ENCODE data around the gene DAGLA.

The DAGLA gene

DNA sequence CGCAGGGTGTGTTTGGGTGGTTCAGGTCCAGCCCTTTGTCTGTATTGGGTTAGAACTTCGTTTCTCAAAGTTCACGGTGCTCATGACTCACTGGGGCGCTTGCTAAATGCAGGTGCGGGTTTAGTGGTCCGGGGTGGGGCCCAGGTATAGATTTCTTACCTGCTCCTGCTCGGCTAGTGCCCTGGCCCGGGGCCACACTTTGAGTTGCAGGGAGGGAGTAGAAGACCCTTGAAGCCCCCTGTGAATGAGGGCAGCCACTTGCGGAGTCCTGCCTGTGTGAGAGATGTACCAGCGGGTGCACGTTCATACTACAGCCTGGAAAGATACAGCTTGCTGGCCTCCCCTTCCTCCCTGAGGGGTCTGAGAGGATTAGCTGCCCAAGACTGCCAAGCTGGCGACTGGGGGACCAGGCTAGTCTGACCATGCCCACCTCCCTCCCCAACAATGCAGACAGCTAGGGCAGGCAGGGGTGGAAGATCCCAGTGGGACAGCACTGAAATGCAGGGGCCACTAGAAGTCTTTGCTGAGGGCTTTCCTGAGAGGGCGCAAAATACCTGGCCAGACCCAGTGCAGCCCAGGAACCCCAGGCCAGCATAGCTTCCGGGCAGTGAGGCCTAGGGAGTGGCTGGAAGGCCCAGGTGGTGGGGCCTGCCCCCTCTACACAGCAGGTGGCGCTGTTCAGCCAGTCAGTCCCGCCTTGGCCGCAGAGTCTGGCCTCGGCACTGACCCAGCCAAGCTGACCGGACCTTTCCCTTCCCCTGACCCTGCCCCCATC, 67.2 kb downstream of the DAGLA start:
- DNase-seq (ENCODE audit: low read depth), result no peak

DNA sequence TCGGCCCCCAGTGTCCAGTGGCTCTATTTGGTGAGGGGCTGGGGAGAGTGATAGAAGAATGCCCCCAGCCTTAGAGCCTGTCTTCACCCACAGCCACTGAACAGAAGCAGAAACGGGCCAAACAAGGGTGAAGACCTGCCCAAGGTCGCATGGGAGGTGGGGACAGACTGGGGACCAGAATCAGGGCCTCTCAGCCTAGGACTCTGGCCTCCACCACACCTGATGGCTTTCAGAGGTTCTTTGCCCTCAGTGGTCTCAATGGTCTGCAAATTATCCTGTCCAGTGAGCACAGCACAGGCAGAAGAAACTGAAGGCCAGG, 67.7 kb downstream of the DAGLA start:
- no peak for DNase-seq (ENCODE audit: low read depth)

GRCh38 chr11:61749591-61750217, 69.5 kb downstream of the DAGLA start:
- DNase-seq (ENCODE audit: low read depth), result no peak

GRCh38 chr11:61750631-61751273, 70.6 kb downstream of the DAGLA start:
- no peak for DNase-seq (ENCODE audit: low read depth)

DNA sequence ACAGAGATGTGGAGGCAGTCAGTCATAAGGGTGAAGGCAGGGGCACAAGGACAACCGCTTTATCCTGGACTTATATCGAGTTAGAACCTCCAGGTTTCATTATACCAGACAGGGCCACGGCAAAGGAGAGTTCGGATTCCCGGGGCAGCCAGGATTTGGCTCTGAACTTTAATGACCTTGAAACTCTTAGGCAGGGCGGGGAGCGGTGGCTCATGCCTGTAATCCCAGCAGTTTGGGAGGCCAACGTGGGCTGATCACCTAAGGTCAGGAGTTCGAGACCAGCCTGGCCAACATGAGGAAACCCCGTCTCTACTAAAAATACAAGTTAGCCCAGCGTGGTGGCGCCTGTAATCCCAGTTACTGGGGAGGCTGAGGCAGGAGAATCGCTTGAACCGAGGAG, 71.2 kb downstream of the DAGLA start:
- no peak for DNase-seq (ENCODE audit: low read depth)

GRCh38 chr11:61752117-61752924, 72.1 kb downstream of the DAGLA start, which contains the start of gene MYRF:
Gene MYRF, plus strand, starts transcription at chr11:61752636. Its CDS starts 109 bp downstream, at chr11:61752745.
- peak; percentile 30 for DNase-seq (ENCODE audit: low read depth)

DNA sequence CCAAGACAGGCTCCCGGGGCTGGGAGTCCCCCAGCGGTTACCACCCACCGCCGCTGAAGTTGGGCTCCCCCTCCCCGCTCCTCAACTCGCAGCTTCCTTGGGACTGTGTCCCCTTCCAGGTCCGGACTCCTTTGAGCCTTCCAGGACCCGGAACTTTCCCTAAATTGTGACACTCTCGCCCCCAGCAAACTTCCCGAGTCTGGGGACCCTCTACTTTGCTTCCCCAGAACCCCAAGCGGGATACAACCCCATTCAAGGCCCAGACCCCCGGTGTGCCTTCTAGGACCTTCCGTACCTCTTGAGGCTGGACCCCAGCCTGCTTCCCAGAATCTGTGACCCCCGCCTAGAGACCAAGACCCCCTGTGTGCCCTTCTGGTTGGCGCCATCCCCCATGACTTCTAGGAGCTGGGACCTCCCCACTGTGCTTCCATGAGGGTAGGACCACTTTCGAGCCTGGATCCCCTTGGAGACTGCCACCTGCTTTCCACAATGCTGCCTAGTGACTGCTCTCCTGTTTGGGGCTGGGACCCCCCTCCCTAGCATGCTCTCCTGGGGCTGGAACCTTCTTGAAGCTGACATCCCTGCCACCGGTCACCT, 72.8 kb downstream of the DAGLA start:
- no peak for DNase-seq (ENCODE audit: low read depth)

DNA sequence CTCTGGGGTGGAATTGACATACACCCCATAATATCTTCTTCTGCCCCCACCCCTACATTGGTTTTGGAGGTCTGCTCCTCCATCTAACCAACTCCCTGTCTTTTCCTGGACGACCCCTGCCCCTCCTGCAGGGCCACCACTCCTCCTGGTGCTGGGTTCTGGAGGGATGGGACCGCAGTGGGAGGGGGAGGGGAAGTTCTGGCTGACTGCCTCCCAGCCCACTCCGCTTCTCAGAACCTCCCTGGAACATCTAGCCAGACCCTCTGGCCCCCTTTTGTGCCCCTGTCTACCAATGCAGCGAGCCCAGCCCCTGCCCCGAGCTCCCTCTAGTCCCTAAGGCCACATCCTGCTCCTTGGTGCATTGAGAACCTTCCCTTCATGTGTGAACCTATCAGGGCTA, 73.5 kb downstream of the DAGLA start:
- no peak for DNase-seq (ENCODE audit: low read depth)

GRCh38 chr11:61754534-61755482, 74.6 kb downstream of the DAGLA start:
- DNase-seq (ENCODE audit: low read depth), result no peak

DNA sequence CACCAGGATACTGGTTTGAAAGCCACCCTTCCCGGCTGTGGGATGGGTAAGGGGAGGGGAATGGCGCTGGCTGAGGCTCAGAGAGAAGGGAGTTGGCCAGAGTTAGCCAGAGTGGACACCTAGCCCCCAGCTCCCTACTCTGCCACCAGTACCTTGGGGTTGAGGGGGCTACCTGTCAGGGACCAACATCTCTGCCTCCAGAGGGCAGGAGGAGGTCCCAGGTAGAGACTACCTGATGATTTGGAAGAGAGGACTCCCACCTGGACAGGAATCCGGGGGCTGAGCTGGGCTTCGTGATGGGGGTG, 75.9 kb downstream of the DAGLA start:
- no peak for DNase-seq (ENCODE audit: low read depth)

DNA sequence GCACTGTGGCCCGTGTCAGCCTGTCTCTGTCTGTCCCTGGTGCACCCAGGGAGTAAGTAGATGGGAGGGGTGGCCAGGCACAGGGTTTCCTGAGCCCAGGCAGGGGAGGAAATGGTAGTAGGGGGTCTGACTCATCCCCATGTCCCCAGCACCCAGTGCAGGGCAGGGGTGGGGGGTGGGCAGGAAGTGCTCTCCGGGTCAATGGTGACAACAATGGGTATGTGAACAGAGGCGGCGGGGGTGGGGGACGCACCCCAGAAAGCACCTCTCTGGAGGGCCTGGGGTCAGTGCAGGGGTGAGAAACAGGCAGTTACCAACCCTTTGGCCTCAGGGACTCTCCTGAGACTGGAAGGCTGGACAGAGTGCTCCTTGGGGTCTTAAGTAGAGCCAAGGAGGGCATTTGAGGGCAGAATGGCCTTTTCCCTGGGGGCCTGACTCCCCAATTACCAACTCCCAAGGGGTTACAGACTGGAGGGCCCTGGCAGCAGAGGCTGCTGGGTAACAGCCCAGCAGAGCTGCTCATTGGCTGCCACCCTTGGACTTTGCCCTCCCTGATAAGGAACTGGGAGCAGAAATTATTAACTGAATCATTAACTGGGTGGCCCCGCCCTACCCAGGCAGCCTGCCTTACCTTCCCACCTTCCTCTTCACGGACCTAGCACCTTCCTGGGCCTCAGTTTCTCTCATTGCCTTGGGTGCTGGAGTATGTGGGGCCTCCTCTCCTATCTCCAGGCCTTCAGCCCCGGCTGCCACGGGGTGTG, 76.4 kb downstream of the DAGLA start:
- no peak for DNase-seq (ENCODE audit: low read depth)

DNA sequence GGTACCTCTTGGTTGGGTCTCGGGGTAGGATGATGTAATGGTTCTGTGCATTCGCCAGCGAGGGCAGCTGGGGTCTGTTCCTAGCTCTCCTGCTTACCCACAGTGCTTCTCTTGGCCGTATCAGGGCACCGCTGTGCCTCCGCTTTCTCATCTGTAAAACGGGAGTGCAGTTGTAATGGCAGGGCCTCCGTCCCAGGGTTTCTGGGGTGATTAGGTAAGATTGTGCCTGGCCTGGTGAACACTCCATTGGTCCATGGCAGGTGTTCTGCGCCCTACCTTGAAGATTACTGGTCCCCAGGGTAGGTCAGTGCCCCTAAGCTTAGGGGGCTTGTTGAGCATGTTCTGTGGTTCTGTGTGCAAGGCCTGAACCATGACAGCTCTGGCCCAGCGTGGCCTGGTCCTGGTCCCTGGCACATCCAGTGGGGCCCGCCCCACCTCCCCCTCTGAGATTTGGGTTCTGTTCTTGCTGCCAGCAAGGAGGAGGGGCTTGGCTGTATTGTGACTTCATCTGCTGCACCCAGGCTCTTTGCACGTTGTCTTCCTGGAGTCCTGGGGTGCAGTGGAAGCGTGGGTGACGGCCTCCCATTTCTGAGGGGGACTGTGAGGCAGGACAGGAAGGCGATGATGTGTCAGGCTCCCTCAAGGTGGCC, 77.1 kb downstream of the DAGLA start:
- DNase-seq (ENCODE audit: low read depth), result no peak

DNA sequence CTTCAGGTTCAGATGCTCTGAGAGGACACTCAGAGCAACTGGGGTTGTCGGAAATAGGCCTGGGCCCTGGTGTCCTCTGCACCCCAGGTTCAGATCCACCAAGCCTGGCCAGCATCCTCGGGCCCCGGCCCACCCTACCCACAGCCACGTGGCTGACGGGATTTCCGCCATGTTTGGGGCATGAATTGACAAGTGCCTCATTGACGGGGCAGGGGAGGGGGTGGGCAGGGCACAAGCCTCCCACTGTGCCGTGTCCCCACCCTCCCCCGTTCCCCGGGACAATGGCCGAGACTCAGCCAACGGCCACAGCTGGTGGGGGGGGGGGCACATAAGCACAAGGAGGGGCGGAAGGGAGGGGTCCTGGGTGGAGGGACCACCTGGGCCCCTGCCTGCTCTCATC, 80.8 kb downstream of the DAGLA start:
- DNase-seq (ENCODE audit: low read depth), result no peak

DNA sequence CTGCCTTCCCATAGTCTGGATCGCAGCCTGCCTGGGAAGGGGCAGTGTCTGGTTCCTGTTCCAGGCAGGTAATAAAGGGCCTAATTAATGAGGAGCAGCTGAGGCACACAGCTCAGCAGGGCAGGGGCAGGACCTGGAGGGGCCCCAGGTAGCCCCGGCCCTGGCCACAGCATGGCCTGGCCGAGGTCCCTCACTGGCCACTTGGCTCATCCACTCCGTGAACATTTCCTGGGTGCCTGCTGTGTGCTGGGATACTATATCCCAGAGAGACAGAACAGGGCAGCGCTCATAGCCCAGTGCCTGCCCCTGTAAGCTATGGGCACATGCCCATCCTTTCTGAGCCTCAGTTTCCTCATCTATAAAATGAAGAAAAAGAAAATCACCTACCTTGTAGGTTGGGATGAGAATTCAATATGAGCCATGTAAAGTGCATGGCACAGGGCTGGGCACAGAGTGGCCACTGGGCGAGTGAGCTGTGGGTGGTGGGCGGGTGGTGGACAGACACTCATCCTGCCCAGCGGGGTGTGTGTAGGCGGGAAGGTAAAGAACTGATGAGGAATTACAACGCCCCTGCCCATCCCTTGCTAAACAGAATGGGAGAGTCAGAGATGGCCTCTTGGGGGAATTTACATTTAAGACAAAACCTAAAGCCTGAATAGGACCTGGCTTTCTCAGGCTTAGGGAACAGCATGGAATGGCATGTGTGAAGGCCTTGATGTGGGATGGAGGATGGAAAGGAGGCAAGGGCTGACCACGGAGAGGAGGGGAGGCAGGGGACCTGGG, 81.4 kb downstream of the DAGLA start:
- no peak for DNase-seq (ENCODE audit: low read depth)

DNA sequence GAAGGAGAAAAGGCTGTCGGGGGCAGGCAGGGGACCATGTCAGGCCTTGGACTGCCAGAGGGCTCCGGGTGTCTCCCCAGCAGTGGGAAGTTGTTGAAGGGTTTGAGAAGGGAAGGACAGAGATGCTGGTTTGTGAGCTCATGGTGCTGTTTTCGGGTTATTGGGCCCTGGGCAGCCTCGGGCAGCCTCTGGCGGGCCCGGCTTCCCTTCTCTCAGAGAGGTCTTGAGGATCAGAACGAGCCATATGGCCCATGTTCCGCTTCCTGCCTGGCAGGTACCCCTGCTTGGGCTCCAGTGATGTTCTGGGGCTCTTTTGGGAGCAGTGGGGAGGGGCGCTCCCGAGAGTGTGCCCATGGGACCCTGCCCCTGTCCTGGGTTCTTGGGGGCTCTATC, 82.0 kb downstream of the DAGLA start:
- no peak for DNase-seq (ENCODE audit: low read depth)

- DNase-seq (ENCODE audit: low read depth), result no peak
Measured at GRCh38 chr11:61762798-61763197, 82.6 kb downstream of the DAGLA start.

DNA sequence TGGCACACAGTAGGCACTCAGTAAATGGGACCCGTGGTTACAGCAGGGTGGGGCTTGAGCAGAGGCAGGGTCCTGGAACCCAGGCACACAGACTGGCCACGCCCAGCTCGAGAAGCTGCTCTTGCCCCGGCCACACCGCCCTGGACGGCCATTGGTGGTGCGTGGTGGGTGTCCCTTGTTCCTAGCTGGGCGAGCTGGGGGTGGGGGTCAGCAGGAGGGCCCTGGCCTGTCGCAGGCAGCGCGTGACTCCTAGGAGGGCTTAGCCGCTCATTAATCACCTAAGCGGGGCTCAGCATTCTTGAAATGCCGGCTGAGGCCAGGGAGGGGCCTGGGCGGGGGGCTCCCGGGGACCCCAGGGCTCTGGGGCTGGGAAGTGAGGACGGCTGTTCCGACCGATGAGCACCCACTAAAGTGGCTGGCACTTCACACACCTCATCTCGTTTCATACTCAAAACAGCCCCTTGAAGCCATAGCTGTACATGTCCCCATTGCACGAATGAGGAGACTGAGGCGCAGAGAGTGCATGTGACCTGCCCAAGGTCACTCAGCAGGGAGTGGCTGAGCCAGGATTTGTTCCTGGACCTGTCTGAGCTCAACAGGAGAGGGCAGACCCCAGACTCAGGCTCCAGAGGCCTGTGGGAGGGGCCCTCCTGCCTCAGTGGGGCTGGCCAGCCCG, 83.9 kb downstream of the DAGLA start:
- DNase-seq (ENCODE audit: low read depth), result no peak

DNA sequence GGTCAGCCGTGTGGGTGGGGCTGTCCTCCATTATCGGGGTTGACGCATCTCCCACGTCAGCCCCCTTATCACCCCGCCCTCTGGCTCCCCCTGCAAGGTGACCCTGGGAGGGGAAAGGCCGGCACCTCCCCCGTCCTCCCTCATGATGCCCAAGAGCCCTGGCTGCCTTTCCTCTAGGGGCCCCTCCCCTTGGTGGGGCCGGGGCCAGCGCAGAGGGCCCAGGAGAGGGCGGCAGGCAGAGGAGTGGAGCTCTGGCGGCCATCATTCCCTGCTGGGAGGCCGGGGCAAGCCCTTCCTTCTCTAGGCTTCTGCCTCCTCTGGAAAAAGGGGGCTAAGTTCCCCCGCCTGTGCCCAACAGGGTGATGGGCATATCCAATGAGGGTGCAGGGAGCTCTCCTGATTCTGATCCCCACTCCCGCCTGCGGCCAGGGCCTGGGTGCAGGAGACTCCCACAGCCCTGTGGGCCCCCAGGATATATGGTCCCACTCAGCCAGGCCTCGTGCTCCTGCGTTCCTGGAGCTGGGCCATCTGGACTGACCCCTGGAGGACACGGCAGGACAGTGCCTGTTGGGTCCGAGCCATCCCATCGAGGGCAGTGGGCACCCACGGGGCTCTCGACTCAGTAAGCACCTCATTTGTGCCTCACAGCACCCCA, 84.5 kb downstream of the DAGLA start:
- DNase-seq (ENCODE audit: low read depth), result no peak
